GM21360 (cell line): ENCODE measurements around the gene GRIP2.

Source experiments
- ATAC-seq: cut with Tn5 transposase; IDR thresholded peaks from one replicate; pipeline ENCODE4 v1.9.1; 2021; ENCODE audit warnings: mild to moderate bottlenecking, moderate library complexity; ENCODE audit not compliant: unreplicated experiment

Gene GRIP2

DNA sequence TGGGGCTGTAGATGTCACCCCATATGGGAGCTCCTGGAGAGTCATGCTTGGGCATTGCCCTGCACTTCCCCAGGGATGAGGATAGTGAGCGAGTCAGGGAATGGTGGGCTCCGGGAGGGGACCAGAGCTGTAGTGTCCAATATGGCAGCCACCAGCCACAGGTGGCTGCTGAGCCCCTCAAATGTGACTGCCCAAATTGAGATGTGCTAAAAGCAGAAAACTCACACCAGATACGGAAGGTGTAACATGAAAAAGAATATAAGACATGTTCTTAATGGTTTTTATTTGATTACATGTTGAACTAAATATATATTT, 31.7 kb downstream of the GRIP2 start:
- ATAC-seq = no peak

DNA sequence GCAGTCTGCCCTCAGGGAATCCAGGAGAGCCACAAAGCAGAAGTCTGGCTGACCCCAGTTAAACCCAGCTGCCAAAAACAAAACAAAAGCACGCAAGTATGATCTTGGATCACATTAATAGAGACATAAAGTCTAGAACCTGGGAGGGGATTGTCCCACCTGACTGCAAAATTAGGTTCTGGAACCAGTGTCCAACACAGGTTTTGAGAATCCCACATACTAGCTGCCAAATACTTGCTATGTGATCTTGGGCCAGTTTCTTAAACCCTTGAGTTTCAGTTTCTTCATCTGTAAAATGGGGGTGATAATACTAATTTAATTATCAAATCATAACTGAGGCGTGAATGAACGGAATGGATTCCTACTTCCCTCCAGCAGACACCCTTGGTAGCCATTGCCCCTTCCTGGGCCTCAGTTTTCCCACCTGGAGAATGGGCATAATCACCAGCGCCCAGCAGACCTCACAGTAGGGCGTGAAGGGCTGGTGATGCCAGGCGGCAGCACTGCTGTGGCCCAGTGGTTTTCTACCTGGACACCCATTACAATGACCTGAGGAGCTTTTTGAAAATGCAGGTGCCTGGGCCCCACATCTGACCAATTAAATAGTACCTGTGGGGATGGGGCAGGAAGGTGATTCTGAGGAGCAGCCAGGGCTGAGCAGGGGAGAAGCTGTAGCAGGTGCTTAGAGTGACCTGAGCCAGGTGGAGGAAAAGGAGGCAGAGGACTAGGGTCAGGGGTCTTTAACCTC, 32.2 kb downstream of the GRIP2 start:
- ATAC-seq = no peak

DNA sequence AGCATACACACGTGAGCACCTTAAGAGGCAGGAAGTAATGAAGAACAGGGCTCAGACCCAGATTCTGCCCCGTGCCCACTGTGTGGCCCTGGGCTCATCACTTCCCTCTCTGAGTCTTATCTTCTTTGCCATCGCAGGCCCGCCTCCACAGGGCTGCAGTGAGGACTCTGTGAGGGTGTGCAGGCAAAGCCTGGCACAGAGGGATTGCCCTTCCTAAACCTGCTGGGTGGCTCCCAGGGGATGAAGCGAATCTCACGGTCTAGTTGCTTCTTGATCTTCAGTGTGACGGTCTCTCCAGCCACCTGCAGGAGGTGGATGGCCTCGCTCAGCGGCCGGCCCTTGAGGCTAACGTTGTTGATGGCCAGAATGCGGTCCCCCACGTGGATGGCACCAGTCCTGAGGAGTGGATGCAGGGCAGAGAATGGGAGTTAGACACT, 32.8 kb downstream of the GRIP2 start:
- no peak for ATAC-seq

DNA sequence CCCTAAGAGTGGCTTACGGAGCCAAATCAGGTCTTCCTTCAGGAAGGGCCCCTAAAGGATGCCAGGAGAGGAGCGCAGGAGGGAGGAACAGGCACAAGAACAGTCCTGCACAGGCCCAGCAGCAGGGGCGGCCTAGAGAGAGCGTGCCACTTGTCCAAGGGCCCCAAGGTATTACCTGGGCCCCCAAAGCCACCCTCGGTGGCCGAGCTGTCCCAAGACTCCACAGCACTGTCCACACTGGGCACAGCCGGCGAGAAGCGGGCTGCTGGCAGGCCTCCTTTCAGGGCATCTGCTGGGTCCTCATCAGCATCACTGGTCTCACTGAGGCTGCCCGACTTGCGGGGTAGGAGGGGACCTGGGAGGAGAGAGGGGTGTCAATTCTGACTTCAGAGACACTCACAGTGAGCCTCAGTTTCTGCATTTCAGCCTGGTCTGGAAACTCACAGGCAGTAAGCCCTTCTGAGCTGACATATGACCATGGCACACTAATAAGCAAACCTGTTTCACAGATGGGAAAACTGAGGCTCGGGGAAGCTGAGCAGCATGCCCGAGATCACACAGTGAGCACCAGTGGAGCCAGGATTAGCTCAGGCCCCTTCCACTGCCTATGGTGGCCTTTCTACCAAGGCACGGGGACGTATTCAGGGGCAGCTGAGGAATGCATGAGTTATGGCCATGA, 33.4 kb downstream of the GRIP2 start:
- ATAC-seq = no peak

DNA sequence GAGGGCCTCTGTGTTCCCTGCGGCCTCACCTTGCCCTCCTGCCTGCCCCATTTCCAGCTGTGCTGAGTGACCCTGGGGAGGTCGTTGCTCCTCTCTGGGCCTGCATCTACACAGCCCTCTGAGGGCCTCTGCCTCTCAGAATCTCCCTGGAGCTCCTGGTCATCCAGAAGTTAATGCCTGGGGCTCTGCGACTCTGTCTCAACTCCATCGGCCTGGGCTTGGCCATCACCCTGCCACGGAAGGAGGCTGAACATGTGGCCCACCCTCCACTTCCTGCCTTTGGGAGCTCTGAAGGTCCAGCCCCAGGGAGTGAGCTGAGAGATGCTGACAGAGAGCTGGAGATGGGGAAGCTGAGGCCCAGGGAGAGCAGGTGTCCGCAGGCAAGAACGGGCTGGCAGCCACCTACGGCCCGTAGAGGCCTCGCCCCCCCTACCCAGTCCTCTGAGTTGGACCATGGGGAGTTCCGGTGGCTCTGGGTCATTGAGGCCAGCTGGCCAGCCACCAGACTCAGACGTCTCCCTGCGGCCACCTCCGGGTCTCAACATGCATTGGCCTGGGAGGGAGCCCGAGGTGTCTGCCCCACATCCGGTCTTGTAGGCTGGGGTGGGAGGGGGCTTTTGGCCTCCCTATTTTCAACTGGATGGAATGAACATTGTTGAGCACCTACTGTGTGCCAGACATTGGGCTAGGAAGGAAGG, 34.2 kb downstream of the GRIP2 start:
- no peak for ATAC-seq

DNA sequence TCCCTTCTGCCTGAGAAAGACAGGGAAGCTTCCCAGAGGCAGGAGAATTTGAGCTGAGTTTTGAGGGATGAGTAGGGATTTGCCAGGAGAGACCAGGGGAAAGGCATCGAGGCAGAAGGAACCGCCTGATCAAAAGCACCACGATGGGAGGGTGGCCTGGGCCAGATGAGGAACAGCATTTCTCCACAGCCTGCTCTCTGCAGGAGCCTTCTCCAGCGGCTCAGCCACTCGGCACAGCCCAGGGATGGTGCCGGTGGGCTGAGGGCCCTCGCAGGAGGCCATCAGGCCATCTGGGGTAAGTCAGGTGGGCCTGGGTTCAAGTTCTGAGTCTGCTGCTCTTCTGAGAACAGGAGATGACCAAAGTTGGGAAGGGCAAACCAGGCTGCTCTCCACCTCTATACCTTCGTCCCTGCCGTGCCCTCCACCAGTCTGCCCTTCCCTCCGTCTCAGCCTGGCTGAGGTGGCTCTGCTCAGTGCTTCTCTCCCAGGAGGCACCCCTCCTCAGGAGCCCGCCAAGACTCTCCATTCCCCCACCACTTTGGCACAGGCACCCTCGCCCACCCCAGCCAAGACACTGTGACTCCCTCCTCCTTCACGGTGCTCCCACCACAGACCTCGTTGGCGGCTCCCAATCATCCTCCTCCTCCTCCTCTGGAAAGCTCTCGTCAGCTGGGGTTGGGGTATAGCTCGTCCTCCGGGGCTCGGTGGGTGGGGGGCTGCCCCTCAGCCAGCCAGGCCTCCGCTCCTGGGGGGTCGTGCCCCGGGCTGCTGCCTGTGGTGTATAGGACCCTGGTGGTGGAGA, 34.9 kb downstream of the GRIP2 start:
- no peak for ATAC-seq

DNA sequence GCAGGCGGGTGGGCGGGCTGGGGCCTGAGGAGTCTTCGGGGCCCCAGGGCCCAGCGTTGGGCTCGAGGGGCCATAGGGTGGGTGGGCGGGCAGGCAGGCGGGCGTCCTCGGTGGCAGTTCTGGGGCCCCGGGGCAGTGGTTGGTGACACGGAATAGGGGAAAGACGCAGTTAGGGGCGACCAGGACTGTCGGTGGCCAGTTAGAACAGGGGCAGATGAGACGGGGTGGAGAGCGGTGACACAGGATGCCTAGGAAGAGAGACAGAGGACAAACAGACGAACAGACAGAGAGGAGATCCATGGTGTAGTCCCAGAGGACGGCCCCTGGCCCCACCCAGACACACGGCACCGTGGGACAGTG, 36.5 kb downstream of the GRIP2 start:
- ATAC-seq = no peak

DNA sequence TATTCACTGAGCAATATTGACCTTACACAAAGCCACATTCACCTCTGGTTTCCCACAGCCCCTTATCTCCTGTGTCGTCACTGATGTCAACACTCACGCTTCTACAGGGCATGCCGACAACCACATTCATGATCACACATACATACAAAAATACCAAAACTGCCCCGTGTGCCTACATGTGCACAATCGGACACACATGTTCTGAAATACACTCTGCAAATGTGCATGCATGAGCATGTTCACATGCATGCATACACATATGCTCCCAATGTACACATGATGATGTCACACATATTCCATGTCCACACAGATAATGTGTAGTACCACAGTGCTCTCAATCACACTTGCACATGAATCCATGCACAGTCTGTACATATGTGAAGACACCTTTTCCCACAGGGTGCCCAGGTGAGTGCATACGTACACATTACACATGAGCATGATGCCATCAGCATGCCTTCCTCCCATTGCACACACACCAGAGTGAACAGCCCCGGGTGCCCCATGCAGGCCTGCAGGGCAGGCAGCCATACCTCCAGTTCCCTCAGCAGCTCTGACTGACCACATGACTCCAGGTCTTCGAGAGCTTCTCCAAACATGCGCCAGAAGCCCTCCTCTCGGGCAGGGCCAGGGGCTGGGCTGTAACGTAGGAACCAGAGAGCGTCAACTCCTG, 37.0 kb downstream of the GRIP2 start:
- no peak for ATAC-seq

DNA sequence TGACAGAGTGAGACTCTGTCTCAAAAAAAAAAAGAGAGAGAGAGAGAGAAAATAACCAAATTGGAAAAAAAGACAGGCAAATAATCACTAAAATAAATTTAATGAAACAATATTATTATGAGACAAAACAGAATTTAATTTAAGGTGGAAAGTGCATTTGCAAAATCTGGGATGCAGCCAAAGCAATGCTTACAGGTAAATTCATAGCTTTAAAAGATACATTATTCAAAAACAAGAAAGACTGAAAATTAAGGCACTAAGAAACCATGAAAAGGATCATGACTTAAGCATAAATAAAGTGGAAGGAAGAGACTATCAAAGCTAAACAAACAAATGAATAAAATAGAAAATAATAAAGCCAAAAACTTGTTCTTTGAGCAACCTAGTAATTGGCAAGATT, 37.7 kb downstream of the GRIP2 start:
- ATAC-seq = no peak

DNA sequence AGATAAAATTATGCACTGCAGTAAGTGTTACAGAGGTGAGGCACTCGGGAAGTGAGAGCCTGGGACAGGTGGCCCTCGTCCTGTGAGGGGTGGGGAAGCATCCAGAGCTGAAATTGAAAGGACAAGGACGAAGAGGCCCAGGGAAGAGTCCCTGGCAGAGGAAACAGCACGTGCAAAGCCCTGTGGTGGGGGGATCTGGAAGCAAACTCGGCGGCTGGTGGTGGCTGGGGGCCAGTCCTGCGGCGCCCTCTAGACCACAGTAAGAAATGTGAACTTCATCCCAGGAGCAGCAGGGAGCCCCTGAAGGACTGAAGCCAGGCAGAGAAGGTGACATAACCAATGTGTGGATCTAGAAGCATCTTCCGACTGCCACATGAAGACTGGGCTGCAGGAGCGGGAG, 42.8 kb downstream of the GRIP2 start:
- no peak for ATAC-seq

DNA sequence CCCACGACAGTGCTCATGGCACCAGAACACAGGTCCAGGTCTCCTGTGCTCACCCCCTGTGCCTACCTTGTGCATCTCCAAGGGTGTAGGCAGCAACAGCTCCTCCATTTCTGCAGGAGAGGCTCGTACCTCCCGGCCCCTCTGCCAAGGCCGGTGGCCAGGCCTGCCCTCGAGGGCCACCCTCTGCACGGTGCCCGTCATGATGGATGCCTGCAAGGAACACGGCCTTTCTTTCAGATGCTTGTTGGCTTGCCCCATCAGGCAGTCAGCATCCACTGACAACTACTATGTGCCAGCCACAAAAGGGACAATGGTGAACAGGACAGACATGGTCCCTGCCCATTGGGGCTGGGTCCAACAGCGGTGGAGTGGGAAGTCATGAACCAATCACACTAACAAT, 43.8 kb downstream of the GRIP2 start:
- ATAC-seq = no peak

DNA sequence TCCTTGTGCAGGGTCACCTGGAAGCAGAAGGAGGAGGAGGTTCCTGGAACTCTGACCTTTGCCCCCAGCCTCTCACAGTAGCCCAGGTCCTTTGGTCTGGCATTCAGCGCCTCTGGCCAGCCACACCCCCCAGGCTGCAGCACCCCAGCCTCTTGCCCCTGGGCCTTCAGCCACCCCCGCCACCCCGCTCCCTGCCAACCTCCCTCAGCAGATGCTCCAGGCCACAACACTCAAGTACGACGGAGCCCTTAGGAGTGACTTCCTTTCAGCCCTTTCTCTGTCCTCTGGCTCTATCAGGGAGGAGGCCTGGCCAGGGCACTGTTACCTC, 45.2 kb downstream of the GRIP2 start:
- ATAC-seq = no peak

DNA sequence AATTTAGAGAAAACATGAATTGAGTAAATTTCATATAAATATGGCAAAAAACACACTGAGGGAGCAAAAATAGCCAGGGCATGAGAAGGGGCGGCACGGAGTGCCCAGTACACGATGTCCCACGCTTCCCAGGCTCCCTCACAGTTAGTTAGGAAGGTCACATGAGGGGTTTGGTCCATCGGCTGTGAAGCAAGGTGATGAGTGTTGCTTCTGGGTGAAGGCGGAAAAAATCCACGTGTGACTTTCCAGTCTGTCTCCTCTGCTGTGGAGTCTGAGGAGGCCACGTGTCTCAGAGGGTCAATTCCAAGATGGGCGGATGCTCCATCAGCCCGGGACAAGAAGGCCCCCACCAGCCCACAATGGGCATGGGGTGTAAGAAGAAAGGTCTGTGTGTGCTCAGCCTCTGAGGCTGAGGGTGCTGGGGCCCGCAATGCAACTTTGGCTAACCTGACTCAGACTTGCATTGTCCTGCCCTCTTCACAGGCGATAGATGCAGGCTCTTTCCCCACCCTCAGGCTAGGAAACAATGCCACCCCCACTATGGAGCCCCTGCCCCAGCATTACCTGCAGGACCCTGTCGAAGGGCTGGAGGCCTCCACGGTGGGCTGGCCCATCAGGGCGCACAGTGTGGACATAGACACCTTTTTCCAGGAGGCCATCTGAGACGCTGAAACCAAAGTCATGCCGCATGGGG, 45.7 kb downstream of the GRIP2 start:
- ATAC-seq = no peak

DNA sequence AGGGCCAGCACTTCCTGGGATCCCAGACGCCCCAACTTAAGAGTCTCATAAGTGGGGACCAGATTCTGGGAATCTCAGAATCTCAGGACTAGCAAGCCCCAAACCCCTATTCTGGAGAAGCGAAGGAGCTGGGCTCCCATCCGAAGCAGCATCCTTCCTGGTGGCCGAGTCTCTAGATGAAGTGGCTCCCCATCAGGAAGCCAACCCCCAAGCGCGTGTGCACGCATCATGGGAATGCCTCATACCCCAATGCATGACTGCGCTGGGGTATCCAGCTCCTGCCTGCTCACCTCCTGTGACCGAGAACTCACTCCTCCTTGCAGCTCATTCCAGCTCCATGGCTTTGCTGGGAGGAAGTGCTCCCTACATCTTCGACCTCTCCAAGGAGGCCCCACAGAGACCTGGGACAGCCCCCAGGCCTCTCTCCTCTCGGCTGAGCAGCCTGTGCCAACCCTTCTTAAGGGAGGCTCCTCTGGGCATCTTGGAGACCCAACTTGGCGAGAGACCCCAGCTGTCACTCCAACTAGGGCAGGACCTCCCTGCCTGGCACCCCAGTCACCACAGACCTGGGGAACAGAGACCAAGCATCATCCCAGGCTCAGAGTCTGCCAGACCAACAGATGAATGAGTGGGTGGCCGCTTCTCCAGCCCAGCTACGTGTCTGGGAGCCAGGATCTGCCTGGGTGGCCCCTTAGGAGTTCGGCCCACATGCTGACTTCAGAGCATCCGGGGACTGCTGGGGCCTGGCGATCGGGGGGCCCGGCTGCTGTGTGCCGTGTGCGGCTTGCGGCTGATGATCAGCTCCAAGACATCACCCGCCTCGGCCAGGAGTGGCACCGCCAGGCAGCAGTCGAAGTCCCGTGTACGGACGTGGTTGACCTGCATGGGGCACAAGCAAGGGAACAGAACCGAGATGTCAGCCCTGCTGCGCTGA, 46.9 kb downstream of the GRIP2 start:
- no peak for ATAC-seq

DNA sequence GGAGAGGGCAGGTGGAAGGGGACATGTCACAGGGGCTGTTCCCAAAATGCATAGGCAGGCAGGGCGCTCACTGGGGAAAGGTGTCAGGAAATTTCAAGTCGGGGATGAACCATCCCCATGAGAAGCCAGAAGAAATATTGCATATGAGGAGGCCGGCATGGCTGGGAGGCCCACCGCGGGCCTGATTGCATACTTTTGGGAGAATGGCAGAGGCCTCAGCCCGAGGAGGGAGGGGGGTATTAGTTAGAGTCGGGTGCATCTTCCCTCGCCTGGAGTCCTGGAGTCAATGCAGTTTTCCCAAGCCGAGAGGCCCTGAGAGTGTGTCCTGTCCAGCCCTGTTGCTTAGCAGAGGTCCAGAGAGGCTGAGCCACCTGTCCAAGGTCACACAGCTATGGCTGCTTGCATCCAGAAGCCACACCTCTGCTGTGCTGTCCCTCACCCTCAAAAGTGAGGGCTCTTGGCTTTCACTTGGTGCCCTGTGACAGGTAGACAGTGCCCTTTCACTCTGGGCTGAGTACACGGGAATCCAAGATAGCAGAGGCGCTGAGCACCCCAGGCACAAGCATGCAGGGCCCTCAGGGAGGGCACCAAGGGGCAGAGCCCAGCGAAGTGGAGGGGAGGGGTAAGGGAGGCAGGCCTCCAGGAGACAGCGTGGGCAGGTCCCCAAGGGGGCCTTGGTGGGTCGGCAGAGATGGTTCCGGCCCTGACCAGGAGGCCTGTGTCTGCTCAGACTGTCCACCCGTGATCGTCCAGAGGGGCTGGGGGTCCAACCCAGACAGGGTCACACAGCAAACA, 48.5 kb downstream of the GRIP2 start:
- ATAC-seq = no peak

DNA sequence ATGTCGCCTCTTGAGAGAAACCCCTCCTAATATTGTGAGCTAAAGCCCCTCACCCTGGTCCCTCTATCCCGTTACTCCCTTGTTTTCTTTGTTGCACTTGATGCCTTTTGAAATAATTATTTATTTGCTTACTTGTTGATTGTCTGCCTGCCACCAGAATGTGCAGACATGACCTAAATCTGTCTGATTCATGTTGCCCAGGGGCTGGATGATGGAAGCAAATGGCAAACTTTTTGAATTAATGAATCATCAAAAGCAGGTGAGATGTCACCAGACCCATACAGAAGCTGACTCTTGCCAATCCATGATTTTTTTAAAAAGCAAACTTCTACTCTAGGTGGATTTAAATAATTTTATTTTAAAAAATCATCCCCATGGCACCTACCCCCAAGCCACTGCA, 49.3 kb downstream of the GRIP2 start:
- ATAC-seq = no peak

DNA sequence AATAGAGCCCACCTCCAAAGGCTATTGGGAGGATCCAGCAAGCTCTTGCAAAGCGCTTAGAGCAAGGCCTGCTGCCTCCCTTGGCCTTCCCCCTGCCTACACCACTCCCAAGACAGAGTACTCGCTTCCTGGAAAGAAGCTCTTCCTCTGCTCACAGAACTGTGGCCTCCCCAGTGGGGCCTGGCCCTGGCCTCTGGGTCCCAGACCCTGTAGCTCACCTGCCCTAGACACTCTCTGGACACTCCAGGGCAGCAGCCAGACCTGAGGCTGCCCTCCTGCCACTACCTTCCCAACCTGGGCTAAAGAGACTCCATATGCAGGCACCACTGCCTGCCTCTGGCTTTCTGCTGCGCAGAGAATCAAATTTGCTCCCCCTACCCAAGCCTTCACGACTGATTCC, 49.9 kb downstream of the GRIP2 start:
- ATAC-seq = no peak

DNA sequence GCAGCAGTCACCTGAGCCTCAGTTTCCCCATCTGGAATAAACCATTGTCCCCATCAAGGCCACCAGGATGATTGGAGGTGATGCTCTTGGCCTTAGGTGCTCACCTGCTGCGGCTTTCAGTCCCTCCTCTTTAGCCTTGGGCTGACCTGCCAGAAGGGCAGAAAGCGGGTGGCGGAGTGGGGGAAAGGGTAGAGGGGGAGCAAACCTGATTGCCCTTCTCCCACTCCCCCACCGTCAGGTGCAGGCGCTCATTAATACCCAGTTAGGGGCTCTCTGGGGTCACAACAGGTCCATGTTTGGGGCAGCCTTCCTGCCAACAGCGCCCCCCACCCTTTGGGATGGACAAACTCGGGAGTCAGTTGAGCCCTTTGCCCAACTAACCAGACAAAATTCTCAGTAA, 50.5 kb downstream of the GRIP2 start:
- no peak for ATAC-seq
